Activated CD4-positive, alpha-beta T cell treated with anti-CD3 and anti-CD28 coated beads, Interleukin-2, amount 50 U/mL, for 4 hours (primary cell): ENCODE measurements around the gene BTN3A1.
A peak's percentile ranks its signal among the peaks of the same experiment; 100 is the strongest.
"Not testable (repeated sequence)": the region's sequence is repeated elsewhere in the genome, so short reads cannot be mapped to it uniquely, and the experiment has no call there.

Experiments
- DNase-seq, 2 experiments: peaks; one replicate each; pipeline ENCODE4 v3.0.0-alpha.2; 2020

BTN3A1 gene

GRCh38 chr6:26401987-26402658, at the start of gene BTN3A1:
Gene BTN3A1 (plus strand): TSS chr6:26402275. CDS start chr6:26405564, 3,289 bp downstream.
- peak; percentile 41 to 50 for DNase-seq

- DNase-seq = no peak
Measured at GRCh38 chr6:26352315-26352714, 49.8 kb upstream of the BTN3A1 start.

- no peak for DNase-seq
Measured at GRCh38 chr6:26354162-26354561, 47.9 kb upstream of the BTN3A1 start.

GRCh38 chr6:26355366-26355765, 46.7 kb upstream of the BTN3A1 start:
- no peak for DNase-seq

GRCh38 chr6:26357543-26357942, 44.5 kb upstream of the BTN3A1 start:
- DNase-seq = not testable (repeated sequence)

GRCh38 chr6:26358511-26358981, 43.5 kb upstream of the BTN3A1 start:
- no peak for DNase-seq

GRCh38 chr6:26359765-26360164, 42.3 kb upstream of the BTN3A1 start:
- no peak for DNase-seq

GRCh38 chr6:26360451-26361416, 41.3 kb upstream of the BTN3A1 start:
- no peak for DNase-seq

GRCh38 chr6:26361544-26361943, 40.5 kb upstream of the BTN3A1 start:
- no peak for DNase-seq

- no peak for DNase-seq
Measured at GRCh38 chr6:26362093-26362835, 39.8 kb upstream of the BTN3A1 start.

- no peak for DNase-seq
Measured at GRCh38 chr6:26362836-26363220, 39.2 kb upstream of the BTN3A1 start.

- DNase-seq = no peak
Measured at GRCh38 chr6:26363882-26364701, 38.0 kb upstream of the BTN3A1 start.

- no peak for DNase-seq
Measured at GRCh38 chr6:26365633-26365995, 36.5 kb upstream of the BTN3A1 start.

GRCh38 chr6:26366504-26366903, 35.6 kb upstream of the BTN3A1 start:
- DNase-seq = no peak

GRCh38 chr6:26367114-26367513, 35.0 kb upstream of the BTN3A1 start:
- DNase-seq = no peak

- DNase-seq = not testable (repeated sequence)
Measured at GRCh38 chr6:26371813-26372212, 30.3 kb upstream of the BTN3A1 start.

GRCh38 chr6:26372308-26373144, 29.5 kb upstream of the BTN3A1 start:
- no peak for DNase-seq

GRCh38 chr6:26375270-26375669, 26.8 kb upstream of the BTN3A1 start:
- DNase-seq = no peak

- no peak for DNase-seq
Measured at GRCh38 chr6:26377719-26378118, 24.4 kb upstream of the BTN3A1 start.

- DNase-seq = not testable (repeated sequence)
Measured at GRCh38 chr6:26378143-26378542, 23.9 kb upstream of the BTN3A1 start.

GRCh38 chr6:26379292-26379691, 22.8 kb upstream of the BTN3A1 start:
- no peak for DNase-seq
